SJSA1 (cell line): Measurements from ENCODE around the gene RTCA. TPM values are rescaled to one million over a fixed set of nuclear protein-coding genes. Genes with fewer than 3 reads are reported as not detected.
"Not testable (repeated sequence)": the region's sequence is repeated elsewhere in the genome, so short reads cannot be mapped to it uniquely, and the experiment has no call there.

Experiments used
- DNase-seq, 2 experiments: peaks; one replicate each; pipeline ENCODE4 v3.0.0-alpha.2; 2015 to 2020; ENCODE audit warnings: low spot score in 2 of 2, low read depth in 1 of 2
- H3K27ac ChIP-seq: fragments of 250-450 bp; sonication (Bioruptor Pico); 2 replicates; pipeline ENCODE4 v1.5.1; 2020; ENCODE audit warnings: mild to moderate bottlenecking, moderate library complexity
- H3K27me3 ChIP-seq: fragments of 250-450 bp; sonication (Bioruptor Pico); replicated peaks from 2 replicates; pipeline ENCODE4 v1.5.1; 2020; ENCODE audit warnings: mild to moderate bottlenecking, moderate library complexity
- H3K36me3 ChIP-seq: fragments of 250-450 bp; sonication (Bioruptor Pico); 2 replicates; pipeline ENCODE4 v1.5.1; 2020; ENCODE audit warnings: mild to moderate bottlenecking
- H3K4me1 ChIP-seq: fragments of 250-450 bp; sonication (Bioruptor Pico); replicated peaks from 2 replicates; pipeline ENCODE4 v1.6.1; 2021; ENCODE audit warnings: mild to moderate bottlenecking
- H3K4me3 ChIP-seq: fragments of 250-450 bp; sonication (Bioruptor Pico); 2 replicates; pipeline ENCODE4 v1.5.1; 2020; ENCODE audit warnings: mild to moderate bottlenecking
- H3K9me3 ChIP-seq: fragments of 250-450 bp; sonication (Bioruptor Pico); replicated peaks from 2 replicates; pipeline ENCODE4 v1.5.1; 2020; ENCODE audit warnings: mild to moderate bottlenecking
- total RNA-seq: library from RNA; depleted of rRNA; stranded (reverse); fragments of >200 nt; shearing (Covaris generic); gene quantifications from 2 replicates; pipeline ENCODE4 v1.2.3, GENCODE V29; 2014

RTCA gene
- total RNA-seq, 1 experiment from 2014 or later = 43.5 TPM

GRCh38 chr1:100268202-100268601, 2.2 kb downstream of the RTCA start:
- no peak overlapping the region for H3K4me3 ChIP-seq
- H3K27me3 ChIP-seq = no peaks in the 10 kb centered on the region; the same call in 1 of the 2 replicates
- peaks cover 50% of the 10 kb centered on the region for H3K36me3 ChIP-seq
- no peaks in the 10 kb centered on the region; the same call in 1 of the 2 replicates for H3K4me1 ChIP-seq
- no peak for DNase-seq
- H3K27ac ChIP-seq = no peak overlapping the region
- H3K9me3 ChIP-seq = no peaks in the 10 kb centered on the region

DNA sequence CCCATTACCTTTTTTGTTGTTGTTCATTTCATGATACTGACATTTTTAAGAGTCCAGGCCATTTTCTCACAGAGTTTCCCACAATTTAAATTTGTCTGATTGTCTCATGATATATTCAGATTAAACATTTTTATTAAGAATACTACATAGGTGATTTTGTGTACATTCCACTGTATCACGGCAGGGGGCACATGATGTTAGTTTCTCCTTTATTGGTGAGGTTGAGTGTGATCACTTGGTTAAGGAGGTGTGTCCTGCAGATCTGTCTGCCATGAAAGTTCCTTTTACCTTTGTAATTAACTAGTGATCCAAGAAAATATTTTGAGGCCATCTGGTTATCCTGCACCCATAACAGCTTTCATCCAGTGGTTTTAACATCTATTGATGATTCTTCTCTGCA, 11.8 kb downstream of the RTCA start:
- Histone ChIP-seq H3K4me1 (no peaks in the 10 kb centered on the region), H3K27ac (no peak overlapping the region), H3K27me3 (no peaks in the 10 kb centered on the region), H3K9me3 (no peaks in the 10 kb centered on the region), H3K36me3 (peaks cover 97% of the 10 kb centered on the region), H3K4me3 (no peak overlapping the region)
- no peak for DNase-seq

GRCh38 chr1:100279358-100279923, 13.4 kb downstream of the RTCA start:
- no peak for DNase-seq
- no peaks in the 10 kb centered on the region for H3K4me1 ChIP-seq
- H3K9me3 ChIP-seq = no peaks in the 10 kb centered on the region
- H3K27ac ChIP-seq = no peak overlapping the region
- H3K36me3 ChIP-seq = peaks cover 88% of the 10 kb centered on the region
- H3K4me3 ChIP-seq = no peak overlapping the region
- no peaks in the 10 kb centered on the region for H3K27me3 ChIP-seq

- H3K36me3 ChIP-seq = peaks cover 88% of the 10 kb centered on the region
- DNase-seq = no peak
- H3K27me3 ChIP-seq = no peaks in the 10 kb centered on the region
- no peaks in the 10 kb centered on the region for H3K9me3 ChIP-seq
- H3K4me1 ChIP-seq = no peaks in the 10 kb centered on the region
- no peak overlapping the region for H3K4me3 ChIP-seq
- no peak overlapping the region for H3K27ac ChIP-seq
Observed at GRCh38 chr1:100279954-100280682, 14.1 kb downstream of the RTCA start.

GRCh38 chr1:100284591-100284990, 18.6 kb downstream of the RTCA start:
- H3K36me3 ChIP-seq = peaks cover 75% of the 10 kb centered on the region
- no peaks in the 10 kb centered on the region for H3K9me3 ChIP-seq
- H3K27me3 ChIP-seq = no peaks in the 10 kb centered on the region
- H3K4me1 ChIP-seq = no peaks in the 10 kb centered on the region
- no peak overlapping the region for H3K27ac ChIP-seq
- DNase-seq = no peak
- H3K4me3 ChIP-seq = no peak overlapping the region

GRCh38 chr1:100287162-100287561, 21.1 kb downstream of the RTCA start:
- no peak overlapping the region for H3K27ac ChIP-seq
- H3K9me3 ChIP-seq = no peaks in the 10 kb centered on the region
- H3K36me3 ChIP-seq = peaks cover 70% of the 10 kb centered on the region
- DNase-seq = no peak
- H3K4me1 ChIP-seq = peaks cover under 1% of the 10 kb centered on the region; the same call in 1 of the 2 replicates
- H3K27me3 ChIP-seq = no peaks in the 10 kb centered on the region
- no peak overlapping the region for H3K4me3 ChIP-seq

GRCh38 chr1:100290291-100290690, 24.3 kb downstream of the RTCA start:
- Histone ChIP-seq H3K27ac (no peak overlapping the region), H3K4me3 (no peak overlapping the region), H3K4me1 (peaks cover 5% of the 10 kb centered on the region), H3K27me3 (no peaks in the 10 kb centered on the region), H3K9me3 (no peaks in the 10 kb centered on the region), H3K36me3 (peaks cover 58% of the 10 kb centered on the region)
- DNase-seq = no peak

GRCh38 chr1:100292711-100293110, 26.7 kb downstream of the RTCA start:
- DNase-seq = peak in 1 of 2 experiments; percentile 1
- no peak overlapping the region for H3K4me3 ChIP-seq
- no peaks in the 10 kb centered on the region for H3K9me3 ChIP-seq
- peaks cover 39% of the 10 kb centered on the region for H3K36me3 ChIP-seq
- H3K4me1 ChIP-seq = peaks cover 5% of the 10 kb centered on the region
- no peak overlapping the region for H3K27ac ChIP-seq
- H3K27me3 ChIP-seq = no peaks in the 10 kb centered on the region

- peaks cover 17% of the 10 kb centered on the region for H3K36me3 ChIP-seq
- H3K4me1 ChIP-seq = peaks cover 5% of the 10 kb centered on the region
- no peak for DNase-seq
- no peaks in the 10 kb centered on the region for H3K9me3 ChIP-seq
- no peak overlapping the region for H3K4me3 ChIP-seq
- no peaks in the 10 kb centered on the region for H3K27me3 ChIP-seq
- H3K27ac ChIP-seq = no peak overlapping the region
Observed at GRCh38 chr1:100296140-100296539, 30.1 kb downstream of the RTCA start.

DNA sequence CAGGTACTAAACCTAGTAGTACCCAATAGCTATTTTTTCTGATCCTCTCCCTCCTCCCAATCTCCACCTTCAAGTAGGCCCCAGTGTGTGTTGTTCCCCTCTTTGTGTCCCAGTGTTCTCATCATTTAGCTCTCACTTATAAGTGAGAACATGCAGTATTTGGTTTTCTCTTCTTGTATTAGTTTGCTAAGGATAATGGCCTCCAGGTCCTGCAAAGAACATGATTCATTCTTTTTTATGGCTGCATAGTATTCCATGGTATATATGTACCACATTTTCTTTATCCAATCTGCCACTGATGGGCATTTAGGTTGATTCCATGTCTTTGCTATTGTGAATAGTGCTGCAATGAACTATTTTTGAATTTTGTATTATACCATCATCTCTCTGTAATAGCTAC, 31.0 kb downstream of the RTCA start:
- not testable (repeated sequence) for DNase-seq, H3K4me1 ChIP-seq

GRCh38 chr1:100298512-100298911, 32.5 kb downstream of the RTCA start:
- no peak for DNase-seq

More for the DNA sequence above, 31.0 kb downstream of the RTCA start:
- peaks cover 11% of the 10 kb centered on the region for H3K36me3 ChIP-seq
- not testable (repeated sequence) for H3K27ac ChIP-seq, H3K4me3 ChIP-seq, H3K27me3 ChIP-seq, H3K9me3 ChIP-seq

GRCh38 chr1:100299521-100300222, 33.7 kb downstream of the RTCA start:
- no peaks in the 10 kb centered on the region for H3K36me3 ChIP-seq
- DNase-seq = no peak
- H3K27ac ChIP-seq = no peak overlapping the region
- H3K4me3 ChIP-seq = no peak overlapping the region
- H3K4me1 ChIP-seq = no peaks in the 10 kb centered on the region
- H3K27me3 ChIP-seq = no peaks in the 10 kb centered on the region
- no peaks in the 10 kb centered on the region for H3K9me3 ChIP-seq

More at GRCh38 chr1:100298512-100298911, 32.5 kb downstream of the RTCA start:
- Histone ChIP-seq H3K9me3 (no peaks in the 10 kb centered on the region), H3K27ac (no peak overlapping the region), H3K4me3 (no peak overlapping the region), H3K4me1 (no peaks in the 10 kb centered on the region), H3K36me3 (no peaks in the 10 kb centered on the region), H3K27me3 (no peaks in the 10 kb centered on the region)

GRCh38 chr1:100300691-100301090, 34.7 kb downstream of the RTCA start:
- no peaks in the 10 kb centered on the region for H3K9me3 ChIP-seq

DNA sequence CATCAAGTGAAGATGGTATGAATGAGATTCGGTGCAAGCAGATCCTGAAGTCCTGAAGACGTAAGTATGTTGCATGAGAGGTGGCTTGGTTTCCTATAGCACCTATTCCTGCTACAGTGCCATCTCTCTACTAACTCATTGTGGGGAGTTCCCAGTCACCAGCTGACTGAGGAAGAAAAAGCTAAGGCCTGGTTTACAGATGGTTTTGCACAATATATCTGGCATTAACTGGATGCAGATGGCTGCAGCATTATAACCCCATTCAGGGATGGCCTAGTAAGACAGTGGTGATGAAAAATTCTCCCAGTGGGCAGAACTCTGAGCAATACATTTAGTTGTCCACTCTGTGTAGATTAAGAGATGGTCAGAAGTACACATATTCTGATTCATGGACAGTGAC, 36.7 kb downstream of the RTCA start:
- no peak for DNase-seq
- no peak overlapping the region for H3K4me3 ChIP-seq
- no peak overlapping the region for H3K27ac ChIP-seq
- no peaks in the 10 kb centered on the region for H3K9me3 ChIP-seq
- no peaks in the 10 kb centered on the region for H3K27me3 ChIP-seq
- H3K36me3 ChIP-seq = no peaks in the 10 kb centered on the region
- H3K4me1 ChIP-seq = no peaks in the 10 kb centered on the region

More at GRCh38 chr1:100300691-100301090, 34.7 kb downstream of the RTCA start:
- Histone ChIP-seq H3K36me3 (no peaks in the 10 kb centered on the region), H3K4me1 (no peaks in the 10 kb centered on the region), H3K27me3 (no peaks in the 10 kb centered on the region), H3K27ac (no peak overlapping the region), H3K4me3 (no peak overlapping the region)
- no peak for DNase-seq
